ENCODE data around the gene DUSP1. TPM values are rescaled to one million over a fixed set of nuclear protein-coding genes. Genes with fewer than 3 reads are reported as not detected.

Gene DUSP1
- total RNA-seq, 1 experiment from 2014 or later, result 38.1 TPM

GRCh38 chr5:172747471-172747870 lies 23.5 kb downstream of the DUSP1 start:
- no peak overlapping the region for H3K27ac Mint-ChIP-seq (ENCODE audit: unreplicated experiment)
- no peaks in the 10 kb centered on the region for H3K36me3 Mint-ChIP-seq (ENCODE audit: insufficient read depth, unreplicated experiment)
- TF ChIP-seq CTCF (IDR thresholded peaks at IDR 0.05; ENCODE audit: unreplicated experiment), result no peak
- peaks cover 3% of the 10 kb centered on the region for H3K9me3 Mint-ChIP-seq (ENCODE audit: low read depth, unreplicated experiment)
- H3K27me3 Mint-ChIP-seq (ENCODE audit: unreplicated experiment), result peaks cover 8% of the 10 kb centered on the region
- no TSS peak for BruUV-seq (replicated peaks)
- CTCF ChIA-PET, result interaction anchor here (0.6 kb wide), 1 partner anchor 18 kb away, joined by 3 read pairs; no protein-coding TSS in a partner anchor
- DNase-seq, result no peak
- H3K4me3 Mint-ChIP-seq (ENCODE audit: low read depth, unreplicated experiment), result no peak overlapping the region
- H3K4me1 Mint-ChIP-seq (ENCODE audit: low read depth, unreplicated experiment), result peaks cover 30% of the 10 kb centered on the region
- intact Hi-C loops (cut with micrococcal nuclease; ENCODE audit: unreplicated experiment), result no loop called here

- Mint-ChIP-seq H3K27ac (ENCODE audit: unreplicated experiment) (no peak overlapping the region), H3K4me3 (ENCODE audit: low read depth, unreplicated experiment) (no peak overlapping the region), H3K36me3 (ENCODE audit: insufficient read depth, unreplicated experiment) (no peaks in the 10 kb centered on the region), H3K9me3 (ENCODE audit: low read depth, unreplicated experiment) (peaks cover 3% of the 10 kb centered on the region), H3K4me1 (ENCODE audit: low read depth, unreplicated experiment) (peaks cover 31% of the 10 kb centered on the region), H3K27me3 (ENCODE audit: unreplicated experiment) (peaks cover 8% of the 10 kb centered on the region)
- DNase-seq, result no peak
- TF ChIP-seq CTCF (IDR thresholded peaks at IDR 0.05; ENCODE audit: unreplicated experiment), result no peak
- BruUV-seq (replicated peaks), result no TSS peak
- CTCF ChIA-PET, result no interaction called here
- intact Hi-C loops (cut with micrococcal nuclease; ENCODE audit: unreplicated experiment), result no loop called here
These were observed 24.3 kb downstream of the DUSP1 start for GRCh38 chr5:172746725-172747124.

- no peak for DNase-seq
- H3K27me3 Mint-ChIP-seq (ENCODE audit: unreplicated experiment), result peaks cover 6% of the 10 kb centered on the region
- TF ChIP-seq CTCF (IDR thresholded peaks at IDR 0.05; ENCODE audit: unreplicated experiment), result no peak
- peaks cover 40% of the 10 kb centered on the region for H3K4me1 Mint-ChIP-seq (ENCODE audit: low read depth, unreplicated experiment)
- H3K9me3 Mint-ChIP-seq (ENCODE audit: low read depth, unreplicated experiment), result peaks cover 3% of the 10 kb centered on the region
- no peak overlapping the region for H3K4me3 Mint-ChIP-seq (ENCODE audit: low read depth, unreplicated experiment)
- H3K36me3 Mint-ChIP-seq (ENCODE audit: insufficient read depth, unreplicated experiment), result no peaks in the 10 kb centered on the region
- BruUV-seq (replicated peaks), result no TSS peak
- CTCF ChIA-PET, result no interaction called here
- H3K27ac Mint-ChIP-seq (ENCODE audit: unreplicated experiment), result no peak overlapping the region
- intact Hi-C loops (cut with micrococcal nuclease; ENCODE audit: unreplicated experiment), result no loop called here
These were observed 25.2 kb downstream of the DUSP1 start for GRCh38 chr5:172745838-172746237.

- BruUV-seq (replicated peaks), result no TSS peak
- TF ChIP-seq CTCF (IDR thresholded peaks at IDR 0.05; ENCODE audit: unreplicated experiment), result no peak
- Mint-ChIP-seq H3K36me3 (ENCODE audit: insufficient read depth, unreplicated experiment) (no peaks in the 10 kb centered on the region), H3K4me1 (ENCODE audit: low read depth, unreplicated experiment) (peaks cover 42% of the 10 kb centered on the region), H3K27me3 (ENCODE audit: unreplicated experiment) (peaks cover 1% of the 10 kb centered on the region), H3K9me3 (ENCODE audit: low read depth, unreplicated experiment) (peaks cover 3% of the 10 kb centered on the region), H3K27ac (ENCODE audit: unreplicated experiment) (no peak overlapping the region), H3K4me3 (ENCODE audit: low read depth, unreplicated experiment) (no peak overlapping the region)
- no peak for DNase-seq
- intact Hi-C loops (cut with micrococcal nuclease; ENCODE audit: unreplicated experiment), result no loop called here
- CTCF ChIA-PET, result no interaction called here
These were observed 25.6 kb downstream of the DUSP1 start for GRCh38 chr5:172745406-172745805.

Data from Calu3 (cell line).